ENCODE results near the gene ADGRB3. TPM values are rescaled to one million over a fixed set of nuclear protein-coding genes. Genes with fewer than 3 reads are reported as not detected.

The ADGRB3 gene
- total RNA-seq, 1 experiment from 2014 or later, result 0.11 TPM

DNA sequence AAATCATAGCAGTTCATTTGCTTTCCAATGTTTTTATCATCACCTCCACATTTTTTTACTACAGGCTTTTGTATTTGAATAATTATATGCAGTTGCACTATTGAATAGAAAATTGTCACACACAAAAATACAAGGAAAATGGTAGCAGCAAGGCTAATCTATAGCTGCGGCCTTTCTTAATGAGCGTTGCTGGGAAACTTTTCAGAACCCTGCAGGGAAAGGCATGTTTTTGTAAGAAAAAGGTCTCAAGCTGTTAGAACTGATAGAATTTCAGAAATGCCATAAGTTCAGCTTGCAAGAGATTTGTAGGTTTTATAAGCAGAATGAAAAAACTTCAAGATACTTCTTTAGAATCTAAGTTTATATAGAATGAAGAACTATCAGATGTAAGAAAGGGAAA lies 625.9 kb downstream of the ADGRB3 start:
- ATAC-seq, result no peak
- POLR2A ChIA-PET (ENCODE audit: unreplicated experiment), result no interaction called here

GRCh38 chr6:69263297-69263696 lies 628.2 kb downstream of the ADGRB3 start:
- H3F3A ChIP-seq (ENCODE audit: low read length, unreplicated experiment), result no peaks in the 10 kb centered on the region
- no peaks in the 10 kb centered on the region for H3K27me3 ChIP-seq (ENCODE audit: low read length)
- H4K20me1 ChIP-seq (ENCODE audit: low read length), result no peaks in the 10 kb centered on the region
- H3K4me2 ChIP-seq (ENCODE audit: low read length), result no peak overlapping the region
- BruUV-seq (replicated peaks), result no TSS peak
- H3K9me3 ChIP-seq (ENCODE audit: low read length), result no peaks in the 10 kb centered on the region
- CTCF ChIA-PET, result no interaction called here
- ATAC-seq, result no peak
- no peak overlapping the region for H3K4me3 ChIP-seq (ENCODE audit: low read length)
- H3K27ac ChIP-seq (ENCODE audit: low read length), result no peak overlapping the region
- H3K9ac ChIP-seq (ENCODE audit: low read length), result no peak overlapping the region
- no peak for TF ChIP-seq EZH2phosphoT487 (IDR thresholded peaks at IDR 0.05; ENCODE audit: borderline replicate concordance, low read length)
- no peak for TF ChIP-seq EZH2 (IDR thresholded peaks at IDR 0.05; ENCODE audit: low read length, unreplicated experiment)
- TF ChIP-seq CTCF (conservative IDR thresholded peaks at IDR 0.05; ENCODE audit: low read depth, low read length), result no peak
- no peak for DNase-seq
- POLR2A ChIA-PET (ENCODE audit: unreplicated experiment), result no interaction called here
- no peaks in the 10 kb centered on the region for H3K4me1 ChIP-seq (ENCODE audit: insufficient read depth, low read length)
- H2AFZ ChIP-seq (ENCODE audit: low read length), result no peak overlapping the region
- no peaks in the 10 kb centered on the region for H3K79me2 ChIP-seq (ENCODE audit: low read length)
- H3K36me3 ChIP-seq (ENCODE audit: low read depth, low read length), result no peaks in the 10 kb centered on the region
- H3K9me2 ChIP-seq (replicated peaks; ENCODE audit: low read length), result no peaks in the 10 kb centered on the region
- intact Hi-C loops (cut with micrococcal nuclease), result no loop called here

More for the DNA sequence above, 625.9 kb downstream of the ADGRB3 start:
- CTCF ChIA-PET, result no interaction called here
- Histone ChIP-seq H3K9me2 (replicated peaks; ENCODE audit: low read length) (no peaks in the 10 kb centered on the region), H3K4me3 (ENCODE audit: low read length) (no peak overlapping the region), H3K9ac (ENCODE audit: low read length) (no peak overlapping the region), H3K4me2 (ENCODE audit: low read length) (no peak overlapping the region), H3K4me1 (ENCODE audit: insufficient read depth, low read length) (no peaks in the 10 kb centered on the region), H3K27me3 (ENCODE audit: low read length) (no peaks in the 10 kb centered on the region), H3K9me3 (ENCODE audit: low read length) (no peaks in the 10 kb centered on the region), H3F3A (ENCODE audit: low read length, unreplicated experiment) (no peaks in the 10 kb centered on the region), H3K27ac (ENCODE audit: low read length) (no peak overlapping the region), H3K36me3 (ENCODE audit: low read depth, low read length) (no peaks in the 10 kb centered on the region), H3K79me2 (ENCODE audit: low read length) (no peaks in the 10 kb centered on the region), H4K20me1 (ENCODE audit: low read length) (no peaks in the 10 kb centered on the region), H2AFZ (ENCODE audit: low read length) (no peak overlapping the region)
- no TSS peak for BruUV-seq (replicated peaks)
- TF ChIP-seq EZH2phosphoT487 (IDR thresholded peaks at IDR 0.05; ENCODE audit: borderline replicate concordance, low read length), result no peak
- no peak for TF ChIP-seq CTCF (conservative IDR thresholded peaks at IDR 0.05; ENCODE audit: low read depth, low read length)
- no peak for TF ChIP-seq EZH2 (IDR thresholded peaks at IDR 0.05; ENCODE audit: low read length, unreplicated experiment)
- no peak for DNase-seq
- intact Hi-C loops (cut with micrococcal nuclease), result no loop called here

GRCh38 chr6:69265090-69265489 lies 630.0 kb downstream of the ADGRB3 start:
- Histone ChIP-seq H3F3A (ENCODE audit: low read length, unreplicated experiment) (no peaks in the 10 kb centered on the region), H3K9ac (ENCODE audit: low read length) (no peak overlapping the region), H2AFZ (ENCODE audit: low read length) (no peak overlapping the region), H3K4me3 (ENCODE audit: low read length) (no peak overlapping the region), H3K27me3 (ENCODE audit: low read length) (no peaks in the 10 kb centered on the region), H3K36me3 (ENCODE audit: low read depth, low read length) (no peaks in the 10 kb centered on the region), H3K79me2 (ENCODE audit: low read length) (no peaks in the 10 kb centered on the region), H3K9me2 (replicated peaks; ENCODE audit: low read length) (no peaks in the 10 kb centered on the region), H3K27ac (ENCODE audit: low read length) (no peak overlapping the region), H3K9me3 (ENCODE audit: low read length) (no peaks in the 10 kb centered on the region), H3K4me1 (ENCODE audit: insufficient read depth, low read length) (no peaks in the 10 kb centered on the region), H3K4me2 (ENCODE audit: low read length) (no peak overlapping the region), H4K20me1 (ENCODE audit: low read length) (no peaks in the 10 kb centered on the region)
- ChIA-PET POLR2A (ENCODE audit: unreplicated experiment) (no interaction called here), CTCF (no interaction called here)
- TF ChIP-seq EZH2phosphoT487 (IDR thresholded peaks at IDR 0.05; ENCODE audit: borderline replicate concordance, low read length), result no peak
- no peak for TF ChIP-seq EZH2 (IDR thresholded peaks at IDR 0.05; ENCODE audit: low read length, unreplicated experiment)
- no peak for TF ChIP-seq CTCF (conservative IDR thresholded peaks at IDR 0.05; ENCODE audit: low read depth, low read length)
- intact Hi-C loops (cut with micrococcal nuclease), result no loop called here
- DNase-seq (no peak), ATAC-seq (no peak)
- BruUV-seq (replicated peaks), result no TSS peak
